H9 (cell line): Measurements from ENCODE around the gene DSTN. TPM values are rescaled to one million over a fixed set of nuclear protein-coding genes. Genes with fewer than 3 reads are reported as not detected.

Experiments used
- DNase-seq: peaks from one replicate; pipeline ENCODE4 v3.0.0-alpha.2; 2017
- H2AFZ ChIP-seq: one replicate; pipeline ENCODE4 v1.6.1; 2013; ENCODE audit warnings: mild to moderate bottlenecking, low read length, control low read depth, moderate library complexity
- H2AK5ac ChIP-seq: 2 replicates; pipeline ENCODE4 v1.6.1; 2013; ENCODE audit warnings: low read length, control low read depth, mixed read lengths; ENCODE audit not compliant: insufficient read length
- H2BK120ac ChIP-seq: one replicate; pipeline ENCODE4 v1.6.1; 2013; ENCODE audit warnings: low read depth, mild to moderate bottlenecking, low read length, control low read depth, inconsistent platforms; ENCODE audit not compliant: poor library complexity, severe bottlenecking
- H2BK12ac ChIP-seq: 2 replicates; pipeline ENCODE4 v1.6.1; 2013; ENCODE audit warnings: low read length, control low read depth, mixed read lengths, low read depth; ENCODE audit not compliant: insufficient read length
- H2BK15ac ChIP-seq: 2 replicates; pipeline ENCODE4 v1.6.1; 2013; ENCODE audit warnings: low read depth, low read length, control low read depth
- H2BK20ac ChIP-seq: one replicate; pipeline ENCODE4 v1.6.1; 2013; ENCODE audit warnings: low read depth, mild to moderate bottlenecking, low read length, control low read depth, inconsistent platforms; ENCODE audit not compliant: poor library complexity, severe bottlenecking
- H2BK5ac ChIP-seq: 2 replicates; pipeline ENCODE4 v1.6.1; 2013; ENCODE audit warnings: low read length, control low read depth, mixed read lengths; ENCODE audit not compliant: insufficient read length
- H3K14ac ChIP-seq: 2 replicates; pipeline ENCODE4 v1.6.1; 2013; ENCODE audit warnings: low read length, control low read depth; ENCODE audit not compliant: insufficient read depth
- H3K18ac ChIP-seq: 2 replicates; pipeline ENCODE4 v1.6.1; 2013; ENCODE audit warnings: low read depth, mild to moderate bottlenecking, mixed read lengths, low read length, control low read depth; ENCODE audit not compliant: insufficient read length
- H3K23ac ChIP-seq: 2 replicates; pipeline ENCODE4 v1.6.1; 2013; ENCODE audit warnings: low read length, control low read depth, mixed read lengths, low read depth; ENCODE audit not compliant: insufficient read length
- H3K23me2 ChIP-seq: 2 replicates; pipeline ENCODE4 v1.6.1; 2013; ENCODE audit warnings: low read depth, mild to moderate bottlenecking, mixed read lengths, low read length, control low read depth; ENCODE audit not compliant: insufficient read length, poor library complexity, severe bottlenecking
- H3K27ac ChIP-seq: 2 replicates; pipeline ENCODE4 v1.5.1; 2013; ENCODE audit warnings: low read length, control low read depth, mixed read lengths, low read depth; ENCODE audit not compliant: insufficient read length
- H3K27me3 ChIP-seq: 2 replicates; pipeline ENCODE4 v1.6.1; 2013; ENCODE audit warnings: low read length, control low read depth, inconsistent platforms; ENCODE audit not compliant: insufficient read depth
- H3K4ac ChIP-seq: 2 replicates; pipeline ENCODE4 v1.6.1; 2013; ENCODE audit warnings: low read depth, mild to moderate bottlenecking, control low read depth, inconsistent platforms, low read length, moderate library complexity
- H3K4me1 ChIP-seq: 2 replicates; pipeline ENCODE4 v1.6.1; 2013; ENCODE audit warnings: low read length, control low read depth, inconsistent platforms; ENCODE audit not compliant: insufficient read depth
- H3K4me2 ChIP-seq: 2 replicates; pipeline ENCODE4 v1.6.1; 2013; ENCODE audit warnings: low read length, control low read depth, mixed read lengths; ENCODE audit not compliant: insufficient read length, insufficient read depth
- H3K56ac ChIP-seq: 2 replicates; pipeline ENCODE4 v1.6.1; 2013; ENCODE audit warnings: low read depth, mild to moderate bottlenecking, mixed read lengths, low read length, control low read depth; ENCODE audit not compliant: insufficient read length
- H3K79me1 ChIP-seq: 2 replicates; pipeline ENCODE4 v1.6.1; 2013; ENCODE audit warnings: low read depth, mild to moderate bottlenecking, moderate library complexity, low read length, control low read depth, inconsistent platforms; ENCODE audit not compliant: insufficient read depth, poor library complexity, severe bottlenecking
- H3K79me2 ChIP-seq: 2 replicates; pipeline ENCODE4 v1.6.1; 2013; ENCODE audit warnings: low read length, control low read depth, inconsistent platforms; ENCODE audit not compliant: insufficient read depth
- H3K9ac ChIP-seq: 2 replicates; pipeline ENCODE4 v1.6.1; 2013; ENCODE audit warnings: low read length, control low read depth, mixed read lengths; ENCODE audit not compliant: insufficient read length; ENCODE audit errors: extremely low read depth
- H3K9me3 ChIP-seq: one replicate; pipeline ENCODE4 v1.6.1; 2013; ENCODE audit warnings: low read depth, low read length, inconsistent platforms; ENCODE audit not compliant: control insufficient read depth
- H3T11ph ChIP-seq: one replicate; pipeline ENCODE4 v1.6.1; 2013; ENCODE audit warnings: mild to moderate bottlenecking, low read length, control low read depth, inconsistent platforms
- H4K20me1 ChIP-seq: one replicate; pipeline ENCODE4 v1.6.1; 2013; ENCODE audit not compliant: control insufficient read depth, insufficient read length, insufficient read depth
- H4K5ac ChIP-seq: 2 replicates; pipeline ENCODE4 v1.6.1; 2013; ENCODE audit warnings: low read depth, mild to moderate bottlenecking, mixed read lengths, low read length, control low read depth; ENCODE audit not compliant: insufficient read length
- H4K8ac ChIP-seq: replicated peaks from 2 replicates; pipeline ENCODE4 v1.6.1; 2013; ENCODE audit warnings: low read length, control low read depth, mixed read lengths, low read depth; ENCODE audit not compliant: insufficient read length
- H4K91ac ChIP-seq: 2 replicates; pipeline ENCODE4 v1.6.1; 2013; ENCODE audit warnings: low read depth, mild to moderate bottlenecking, moderate library complexity, mixed read lengths, low read length, control low read depth; ENCODE audit not compliant: insufficient read length
- H3K27ac Mint-ChIP-seq, 3 experiments: 2 replicates in 2 of 3; 3 replicates in 1 of 3; pipeline ENCODE4 v1.8.0; 2020 to 2021; ENCODE audit warnings: mixed read lengths in 3 of 3, mild to moderate bottlenecking in 1 of 3, moderate library complexity in 1 of 3
- H3K27me3 Mint-ChIP-seq: 2 replicates; pipeline ENCODE4 v1.8.0; 2021; ENCODE audit warnings: low read depth, mild to moderate bottlenecking, moderate library complexity, mixed read lengths
- H3K36me3 Mint-ChIP-seq, 3 experiments: 2 replicates in 2 of 3; 3 replicates in 1 of 3; pipeline ENCODE4 v1.8.0; 2020 to 2021; ENCODE audit warnings: low read depth in 3 of 3, mixed read lengths in 3 of 3; ENCODE audit not compliant: insufficient read depth in 1 of 3
- H3K4me1 Mint-ChIP-seq, 2 experiments: 2 replicates each; pipeline ENCODE4 v1.8.0; 2020; ENCODE audit warnings: mixed read lengths in 2 of 2
- H3K4me3 Mint-ChIP-seq, 2 experiments: 2 replicates in 1 of 2; 3 replicates in 1 of 2; pipeline ENCODE4 v1.8.0; 2020 to 2021; ENCODE audit warnings: mild to moderate bottlenecking in 2 of 2, mixed read lengths in 2 of 2, moderate library complexity in 1 of 2
- H3K9me3 Mint-ChIP-seq, 2 experiments: 2 replicates in 1 of 2; 3 replicates in 1 of 2; pipeline ENCODE4 v1.8.0; 2020; ENCODE audit warnings: mild to moderate bottlenecking in 2 of 2, mixed read lengths in 2 of 2, moderate library complexity in 1 of 2
- CTCF ChIP-seq: fragments of 200-600 bp; sonication (generic); conservative IDR thresholded peaks from 3 replicates; pipeline ENCODE4 v1.8.0; 2021; ENCODE audit warnings: antibody characterized with exemption, mild to moderate bottlenecking
- WGBS: extraction: QIAGEN DNeasy Blood & Tissue Kit; methylation state at CpG from one replicate; pipeline ENCODE4 v1.1.7; 2013; ENCODE audit warnings: missing lambda C conversion rate, low lambda C conversion rate, mixed read lengths; ENCODE audit not compliant: insufficient read length; ENCODE audit errors: extremely low coverage; 5-methylcytosine and 5-hydroxymethylcytosine counted together
- total RNA-seq: library from RNA; stranded (reverse); gene quantifications from 2 replicates; pipeline ENCODE4 v1.2.1, GENCODE V29; 2021

Gene DSTN
- total RNA-seq, 1 experiment from 2014 or later, result 145 TPM

GRCh38 chr20:17587148-17587547, 17.3 kb downstream of the DSTN start:
- Histone ChIP-seq H3T11ph (no peak overlapping the region), H2BK20ac (no peak overlapping the region), H4K8ac (no peak overlapping the region), H2AK5ac (no peak overlapping the region), H2BK120ac (no peak overlapping the region), H3K23ac (no peak overlapping the region), H4K20me1 (no peaks in the 10 kb centered on the region), H3K23me2 (no peaks in the 10 kb centered on the region), H2AFZ (no peak overlapping the region), H4K91ac (no peak overlapping the region), H3K4me2 (no peak overlapping the region), H3K56ac (no peak overlapping the region), H3K27ac (no peak overlapping the region), H2BK12ac (no peak overlapping the region), H2BK15ac (no peak overlapping the region), H2BK5ac (no peak overlapping the region), H3K9ac (no peak overlapping the region), H3K14ac (no peak overlapping the region), H3K79me2 (peaks cover 10% of the 10 kb centered on the region; the same call in 1 of the 2 replicates), H3K18ac (no peak overlapping the region), H3K9me3 (no peaks in the 10 kb centered on the region), H3K4me1 (no peaks in the 10 kb centered on the region), H3K79me1 (peaks cover 4% of the 10 kb centered on the region), H3K4ac (no peak overlapping the region), H4K5ac (no peak overlapping the region), H3K27me3 (no peaks in the 10 kb centered on the region)
- WGBS, result no CpG with 5 or more reads among the region's 1 CpG
- Mint-ChIP-seq H3K36me3 (peaks cover 0 to 6% (median 4%) of the 10 kb centered on the region in 3 experiments; a peak in 5 of 7 replicates), H3K9me3 (no peaks in the 10 kb centered on the region), H3K27me3 (no peaks in the 10 kb centered on the region), H3K4me3 (no peak overlapping the region), H3K27ac (no peak overlapping the region), H3K4me1 (peaks cover 21 to 23% of the 10 kb centered on the region in 2 experiments)
- TF ChIP-seq CTCF, result no peak
- DNase-seq, result no peak
